Measurements from ENCODE around the gene MPP4. TPM values are rescaled to one million over a fixed set of nuclear protein-coding genes. Genes with fewer than 3 reads are reported as not detected.

Gene MPP4
- total RNA-seq, 1 donor from 2014 or later = 0.37 TPM

DNA sequence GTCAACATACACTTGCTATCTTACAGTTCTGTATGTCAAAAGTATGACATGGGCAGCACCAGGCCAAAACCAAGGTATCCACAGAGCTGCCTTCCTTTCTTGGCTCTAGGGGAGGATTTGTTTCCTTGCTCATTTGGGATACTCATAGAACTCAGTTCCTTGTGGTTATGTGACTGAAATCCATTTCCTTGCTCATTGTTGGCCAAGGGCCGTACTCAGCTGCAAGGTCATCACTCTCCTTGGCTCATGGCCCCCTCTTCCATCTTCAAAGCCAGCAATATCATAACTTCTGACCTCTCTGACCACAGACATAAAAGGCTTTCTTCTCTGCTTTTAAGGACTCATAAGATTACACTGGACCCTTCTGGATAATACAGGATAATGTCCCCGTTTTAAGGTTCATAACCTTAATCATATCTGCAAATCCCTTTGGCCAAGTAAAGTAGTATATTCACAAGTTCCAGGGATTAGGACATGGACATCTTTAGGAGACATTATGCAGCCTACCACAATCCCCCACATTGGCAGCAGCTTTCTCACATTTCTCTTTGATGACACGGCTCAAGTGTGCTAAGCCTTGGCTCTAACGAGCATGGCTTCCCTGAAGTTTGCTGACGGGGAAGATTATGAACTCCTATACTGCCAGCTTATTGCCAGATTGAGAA lies 76.0 kb downstream of the MPP4 start:
- no peak overlapping the region for H3K4me3 Mint-ChIP-seq (ENCODE audit: unreplicated experiment)
- no peaks in the 10 kb centered on the region for H3K27me3 Mint-ChIP-seq (ENCODE audit: low read depth)
- TF ChIP-seq, protein P1, sequence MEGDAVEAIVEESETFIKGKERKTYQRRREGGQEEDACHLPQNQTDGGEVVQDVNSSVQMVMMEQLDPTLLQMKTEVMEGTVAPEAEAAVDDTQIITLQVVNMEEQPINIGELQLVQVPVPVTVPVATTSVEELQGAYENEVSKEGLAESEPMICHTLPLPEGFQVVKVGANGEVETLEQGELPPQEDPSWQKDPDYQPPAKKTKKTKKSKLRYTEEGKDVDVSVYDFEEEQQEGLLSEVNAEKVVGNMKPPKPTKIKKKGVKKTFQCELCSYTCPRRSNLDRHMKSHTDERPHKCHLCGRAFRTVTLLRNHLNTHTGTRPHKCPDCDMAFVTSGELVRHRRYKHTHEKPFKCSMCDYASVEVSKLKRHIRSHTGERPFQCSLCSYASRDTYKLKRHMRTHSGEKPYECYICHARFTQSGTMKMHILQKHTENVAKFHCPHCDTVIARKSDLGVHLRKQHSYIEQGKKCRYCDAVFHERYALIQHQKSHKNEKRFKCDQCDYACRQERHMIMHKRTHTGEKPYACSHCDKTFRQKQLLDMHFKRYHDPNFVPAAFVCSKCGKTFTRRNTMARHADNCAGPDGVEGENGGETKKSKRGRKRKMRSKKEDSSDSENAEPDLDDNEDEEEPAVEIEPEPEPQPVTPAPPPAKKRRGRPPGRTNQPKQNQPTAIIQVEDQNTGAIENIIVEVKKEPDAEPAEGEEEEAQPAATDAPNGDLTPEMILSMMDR (IDR thresholded peaks at IDR 0.05) = no peak
- no peak for DNase-seq (ENCODE audit: low spot score)
- peaks cover 1% of the 10 kb centered on the region for H3K9me3 Mint-ChIP-seq (ENCODE audit: low read depth)
- peaks cover 13% of the 10 kb centered on the region for H3K36me3 Mint-ChIP-seq (ENCODE audit: low read depth)
- peaks cover 5% of the 10 kb centered on the region for H3K4me1 Mint-ChIP-seq (ENCODE audit: low read depth)
- no peak overlapping the region for H3K27ac Mint-ChIP-seq (ENCODE audit: unreplicated experiment)

DNA sequence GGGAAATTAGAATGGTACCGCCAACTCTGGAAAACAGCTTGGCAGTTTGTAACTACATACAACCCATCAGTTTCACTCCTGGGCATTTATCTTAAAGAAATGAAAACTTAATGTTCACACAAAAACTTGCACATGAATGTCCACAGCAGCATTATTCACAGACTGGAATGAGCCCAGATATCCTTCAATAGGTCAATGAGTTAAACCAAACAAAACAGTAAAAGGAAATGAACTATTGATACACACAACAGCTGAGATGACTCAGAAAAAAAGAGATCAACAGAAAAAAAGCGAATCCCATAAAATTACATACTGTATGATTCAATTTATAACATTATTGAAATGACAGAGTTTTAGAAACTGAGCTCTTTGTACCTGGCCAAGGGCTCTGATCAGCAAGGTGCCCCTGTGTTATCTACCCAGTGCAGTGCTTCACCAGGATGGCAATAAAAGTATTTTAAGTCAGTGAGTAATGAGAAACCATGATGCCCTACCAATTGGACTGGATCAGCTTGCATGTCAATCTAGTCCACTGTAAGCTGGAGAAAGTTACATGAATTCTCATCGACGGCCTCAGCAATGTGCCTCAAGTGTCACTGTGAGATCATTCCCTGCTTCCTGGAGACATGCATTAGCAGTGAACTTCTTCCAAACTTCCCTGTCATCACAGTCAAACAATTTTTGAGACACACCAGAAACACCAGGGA lies 77.0 kb downstream of the MPP4 start:
- Mint-ChIP-seq H3K4me3 (ENCODE audit: unreplicated experiment) (no peak overlapping the region), H3K36me3 (ENCODE audit: low read depth) (peaks cover 9% of the 10 kb centered on the region), H3K27ac (ENCODE audit: unreplicated experiment) (no peak overlapping the region), H3K27me3 (ENCODE audit: low read depth) (no peaks in the 10 kb centered on the region), H3K9me3 (ENCODE audit: low read depth) (peaks cover 9% of the 10 kb centered on the region), H3K4me1 (ENCODE audit: low read depth) (peaks cover 5% of the 10 kb centered on the region)
- no peak for DNase-seq (ENCODE audit: low spot score)
- TF ChIP-seq, protein P1 (IDR thresholded peaks at IDR 0.05) = no peak

DNA sequence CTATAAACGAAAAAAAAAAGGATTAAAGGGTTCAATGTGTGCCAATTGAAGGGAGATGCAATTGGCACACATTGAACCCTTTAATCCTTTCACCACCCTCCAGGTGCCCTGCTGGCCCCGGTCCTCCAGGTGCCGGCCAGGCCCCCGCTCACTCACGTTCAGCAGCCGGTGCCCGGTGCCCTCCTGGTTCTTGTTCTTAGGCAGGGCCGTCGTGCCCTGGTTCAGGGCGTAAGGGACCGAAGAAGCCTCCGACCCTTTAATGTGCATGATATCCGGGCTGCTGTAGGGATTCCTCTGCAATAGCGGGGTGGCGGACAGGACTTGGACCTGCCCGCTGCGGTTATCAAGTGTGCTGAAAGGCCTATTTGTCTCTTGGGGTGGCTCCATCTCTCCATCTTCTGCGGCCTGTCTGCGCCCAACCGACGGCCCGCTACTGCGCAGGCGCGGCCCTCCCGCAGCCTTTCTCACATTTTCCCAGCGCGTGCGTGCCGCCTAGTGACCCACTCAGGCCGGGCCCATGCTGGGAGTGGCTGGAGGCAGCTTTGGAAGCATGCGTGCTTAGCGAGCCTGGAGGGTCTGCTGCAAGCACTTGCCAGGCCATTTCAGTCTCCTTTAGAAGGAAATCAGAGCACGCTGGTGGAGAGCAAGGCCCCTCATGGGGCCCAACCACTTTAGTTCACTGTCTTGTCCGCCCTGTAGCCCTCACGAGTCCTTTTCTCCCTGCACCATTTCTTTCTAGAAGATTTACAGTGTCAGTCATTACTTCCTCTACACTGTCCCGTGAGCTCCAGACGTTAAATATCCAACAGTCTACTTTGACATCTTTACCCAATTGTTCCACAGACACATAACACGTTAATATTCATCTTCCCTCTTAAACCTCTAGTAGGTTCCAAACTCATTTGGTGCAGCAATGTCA lies 79.4 kb downstream of the MPP4 start:
- TF ChIP-seq, protein P1 (IDR thresholded peaks at IDR 0.05) = no peak
- no peak overlapping the region for H3K4me3 Mint-ChIP-seq (ENCODE audit: unreplicated experiment)
- H3K4me1 Mint-ChIP-seq (ENCODE audit: low read depth) = peaks cover 5% of the 10 kb centered on the region
- H3K36me3 Mint-ChIP-seq (ENCODE audit: low read depth) = peaks cover 4% of the 10 kb centered on the region
- H3K9me3 Mint-ChIP-seq (ENCODE audit: low read depth) = peaks cover 9% of the 10 kb centered on the region
- H3K27ac Mint-ChIP-seq (ENCODE audit: unreplicated experiment) = no peak overlapping the region
- no peak for DNase-seq (ENCODE audit: low spot score)
- no peaks in the 10 kb centered on the region for H3K27me3 Mint-ChIP-seq (ENCODE audit: low read depth)

DNA sequence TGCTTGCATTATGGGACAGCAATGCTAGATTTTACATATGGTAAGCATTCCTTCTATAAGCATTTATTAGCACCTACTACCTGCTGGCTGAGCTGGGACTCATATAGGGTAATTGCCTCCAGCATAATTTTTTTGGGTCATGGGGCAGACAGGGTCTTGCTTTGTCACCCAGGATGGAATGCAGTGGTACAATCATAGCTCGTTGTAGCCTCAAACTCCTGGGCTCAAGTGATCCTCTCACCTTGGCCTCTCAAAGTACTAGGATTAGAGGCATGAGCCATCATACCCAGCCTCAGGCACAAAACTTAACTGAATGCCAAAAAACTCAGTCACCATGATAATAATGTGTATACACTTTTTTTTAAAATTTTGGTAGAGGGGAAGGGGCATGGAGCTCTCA lies 90.4 kb downstream of the MPP4 start:
- Mint-ChIP-seq H3K9me3 (ENCODE audit: low read depth) (peaks cover 26% of the 10 kb centered on the region), H3K36me3 (ENCODE audit: low read depth) (peaks cover 5% of the 10 kb centered on the region), H3K27ac (ENCODE audit: unreplicated experiment) (no peak overlapping the region), H3K27me3 (ENCODE audit: low read depth) (no peaks in the 10 kb centered on the region), H3K4me3 (ENCODE audit: unreplicated experiment) (no peak overlapping the region), H3K4me1 (ENCODE audit: low read depth) (no peaks in the 10 kb centered on the region)
- no peak for DNase-seq (ENCODE audit: low spot score)
- TF ChIP-seq, protein P1 (IDR thresholded peaks at IDR 0.05) = no peak

DNA sequence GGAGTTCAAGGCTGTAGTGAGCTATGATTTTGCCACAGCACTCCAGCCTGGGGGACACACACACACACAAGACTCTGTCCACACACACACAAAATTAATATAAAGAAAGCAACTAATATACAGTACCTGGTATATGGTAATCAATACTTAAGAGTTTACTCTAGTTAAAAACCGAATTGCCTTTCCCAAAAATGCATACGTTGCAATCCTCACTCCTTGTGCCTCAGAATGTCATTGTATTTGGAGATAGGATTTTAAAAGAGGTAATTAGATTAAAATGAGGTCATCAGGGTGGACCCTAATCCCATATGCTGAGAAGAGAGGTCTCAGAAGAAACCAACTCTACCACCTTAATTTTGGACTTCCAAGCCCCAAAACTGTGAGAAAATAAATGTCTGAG lies 90.9 kb downstream of the MPP4 start:
- Mint-ChIP-seq H3K4me3 (ENCODE audit: unreplicated experiment) (no peak overlapping the region), H3K9me3 (ENCODE audit: low read depth) (peaks cover 26% of the 10 kb centered on the region), H3K27me3 (ENCODE audit: low read depth) (no peaks in the 10 kb centered on the region), H3K36me3 (ENCODE audit: low read depth) (peaks cover 5% of the 10 kb centered on the region), H3K27ac (ENCODE audit: unreplicated experiment) (no peak overlapping the region), H3K4me1 (ENCODE audit: low read depth) (no peaks in the 10 kb centered on the region)
- DNase-seq (ENCODE audit: low spot score) = no peak
- TF ChIP-seq, protein P1 (IDR thresholded peaks at IDR 0.05) = no peak

All from chondrocyte (in vitro differentiated cells).